ENCODE results near the gene HDAC4.

HDAC4 gene

DNA sequence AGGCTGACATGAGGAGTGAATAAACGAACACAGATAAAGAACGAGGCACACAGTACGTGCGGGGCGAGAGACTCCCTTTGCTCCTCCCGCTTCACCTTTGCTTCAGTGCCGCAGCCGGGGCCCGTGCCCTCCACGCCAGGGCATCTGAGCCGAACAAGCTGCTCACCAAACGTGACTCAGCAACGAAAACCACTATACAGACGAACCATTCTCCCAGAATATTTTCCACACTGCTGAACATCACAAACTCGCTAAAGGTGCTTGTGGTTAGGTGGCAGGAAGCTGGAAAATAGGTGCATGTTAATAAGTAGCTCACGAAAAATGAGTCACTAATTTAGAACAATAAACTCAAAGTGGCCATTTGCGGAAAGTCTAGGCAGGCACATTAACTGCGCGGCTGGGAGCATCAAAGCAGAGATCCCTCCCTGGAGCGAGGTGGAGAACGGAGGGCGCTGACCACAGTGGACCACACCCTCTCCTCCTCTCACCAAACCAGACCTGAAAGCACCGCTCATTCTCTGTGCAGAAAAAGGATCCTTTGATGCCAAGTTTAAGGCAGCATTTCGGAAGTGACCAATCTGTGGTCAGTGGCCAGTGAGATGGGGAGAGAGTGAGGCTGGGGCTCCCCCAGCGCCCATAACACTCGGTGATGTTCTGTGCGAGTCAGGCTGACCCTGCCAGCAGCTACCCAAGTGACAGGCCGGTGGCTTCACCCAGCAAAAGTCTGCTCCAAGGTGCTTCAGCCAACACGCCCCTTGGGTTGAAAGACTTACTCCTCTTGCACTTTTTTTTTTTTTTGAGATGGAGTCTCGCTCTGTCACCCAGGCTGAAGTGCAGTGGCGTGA is 153.2 kb downstream of the HDAC4 start:
- DNase-seq, result no peak

DNA sequence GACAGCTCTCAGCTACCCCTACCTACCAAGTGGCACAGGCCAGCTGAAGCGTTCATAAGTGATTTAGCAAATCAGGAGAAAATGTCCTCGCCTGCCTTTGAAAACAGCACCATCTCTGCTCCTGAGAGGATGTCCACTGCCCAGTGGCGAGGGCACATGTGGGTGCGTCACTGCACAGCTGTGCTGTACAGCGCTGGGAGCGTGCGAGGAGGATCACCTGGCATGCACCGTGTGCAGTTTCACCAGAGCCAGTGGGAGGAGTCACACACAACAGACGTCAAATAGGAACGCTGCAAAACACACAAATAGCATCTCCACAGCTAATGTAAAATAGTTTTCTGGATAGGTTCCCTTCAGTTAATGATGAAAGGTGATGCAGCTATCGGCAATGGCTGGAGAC is 154.1 kb downstream of the HDAC4 start:
- no peak for DNase-seq

DNA sequence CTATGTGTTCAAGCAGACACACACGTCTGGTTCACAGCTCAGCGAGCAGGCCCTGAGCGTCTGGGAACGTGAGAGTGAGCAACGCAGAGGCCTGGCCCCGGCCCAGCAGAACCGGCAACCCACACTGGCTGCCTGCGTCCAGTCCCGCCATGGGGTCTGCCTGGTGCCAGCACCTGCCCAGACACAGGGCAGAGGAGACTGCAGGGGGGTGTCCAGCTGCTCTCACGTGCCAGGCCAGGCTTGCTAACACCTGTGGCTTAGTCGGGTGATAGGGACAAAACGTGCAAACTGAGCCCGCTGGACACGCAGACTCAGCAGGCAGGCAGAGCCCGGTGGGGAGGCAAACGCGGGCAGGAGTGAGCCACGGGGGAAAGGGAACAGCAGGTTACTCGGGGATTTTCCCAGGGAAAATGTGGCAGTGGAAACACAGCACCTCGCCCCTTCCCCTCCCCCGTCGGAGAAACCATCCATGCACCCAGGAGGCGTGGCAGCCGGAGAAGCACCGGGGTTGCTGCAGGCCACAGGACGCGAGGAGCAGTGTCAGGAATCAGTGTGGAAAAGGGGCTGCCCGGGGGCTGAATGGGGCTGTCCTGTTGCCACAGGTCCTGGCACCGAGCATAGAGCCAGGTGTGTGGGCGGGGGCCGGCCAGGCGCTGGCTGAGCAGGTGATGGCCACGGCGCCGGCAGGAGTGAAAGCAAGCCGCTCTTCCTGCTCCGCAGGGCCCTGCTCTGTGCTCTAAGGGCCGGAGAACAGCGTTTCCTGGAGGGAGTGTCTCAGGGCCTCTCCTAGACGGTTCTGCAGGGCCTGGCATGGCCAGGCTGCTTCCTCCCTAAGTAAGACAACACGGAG is 154.7 kb downstream of the HDAC4 start:
- DNase-seq, result no peak

DNA sequence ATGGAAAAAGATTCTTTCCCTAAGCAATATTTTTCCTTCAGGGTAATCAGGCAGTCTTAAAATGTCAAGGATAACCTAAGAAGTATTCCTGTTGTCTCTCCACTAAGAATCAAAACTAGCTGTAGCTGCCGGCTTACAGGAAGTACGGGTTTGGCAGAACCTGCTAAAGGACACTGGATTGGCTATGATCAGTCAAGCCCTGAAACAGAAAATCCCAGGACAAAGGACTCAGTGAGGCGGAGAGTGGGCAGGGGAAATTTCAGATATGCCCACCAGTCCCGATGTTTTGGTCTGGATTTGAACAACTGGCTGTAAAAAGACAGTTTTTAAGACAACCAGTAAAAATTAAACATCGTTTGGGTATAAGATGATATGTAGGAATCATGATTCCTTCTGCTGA is 155.7 kb downstream of the HDAC4 start:
- DNase-seq, result no peak

DNA sequence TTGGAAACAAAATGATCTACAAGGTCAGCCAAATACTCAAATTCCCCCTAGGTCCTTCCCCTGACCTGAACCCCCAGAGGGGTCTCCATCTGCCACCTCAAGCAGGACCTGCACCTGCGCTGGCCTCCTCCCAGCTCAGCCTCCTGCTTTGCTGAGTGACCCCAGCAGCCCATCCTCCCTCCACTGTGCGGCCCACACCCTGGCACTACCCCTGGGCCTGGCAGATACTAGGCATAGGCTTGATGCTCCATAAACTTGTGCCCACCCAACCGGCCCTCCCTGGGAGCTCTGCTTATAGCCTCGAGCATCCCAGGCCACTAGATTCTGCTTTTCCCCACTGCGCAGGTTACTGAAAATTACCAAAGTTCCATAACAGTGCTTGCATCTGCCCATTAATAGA is 156.2 kb downstream of the HDAC4 start:
- DNase-seq, result no peak

DNA sequence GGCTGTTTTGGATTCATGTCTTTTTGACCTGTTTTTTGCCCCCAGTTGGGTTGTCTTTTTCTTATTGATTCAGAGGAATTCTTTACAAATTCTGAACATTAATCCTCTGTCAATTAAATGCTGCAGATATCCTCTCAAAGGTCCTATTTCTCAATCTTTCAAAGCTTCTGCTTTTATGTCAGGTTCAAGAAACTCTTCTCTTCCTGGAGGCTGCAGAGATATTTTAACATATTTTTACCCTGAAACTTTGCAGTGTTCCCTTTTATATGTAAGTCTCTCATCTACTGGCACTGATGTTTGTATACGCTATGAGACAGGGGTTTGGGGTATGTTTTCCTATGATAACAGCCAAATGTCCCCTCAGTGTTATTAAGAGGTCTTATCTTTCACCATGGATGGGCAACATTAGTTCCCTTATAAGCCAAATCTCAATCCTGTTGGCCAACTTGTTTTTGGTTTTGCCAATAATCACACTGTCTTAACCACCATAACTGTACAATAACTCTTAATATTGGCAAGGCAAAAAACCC is 159.3 kb downstream of the HDAC4 start:
- DNase-seq, result peak; percentile 7 to 11

DNA sequence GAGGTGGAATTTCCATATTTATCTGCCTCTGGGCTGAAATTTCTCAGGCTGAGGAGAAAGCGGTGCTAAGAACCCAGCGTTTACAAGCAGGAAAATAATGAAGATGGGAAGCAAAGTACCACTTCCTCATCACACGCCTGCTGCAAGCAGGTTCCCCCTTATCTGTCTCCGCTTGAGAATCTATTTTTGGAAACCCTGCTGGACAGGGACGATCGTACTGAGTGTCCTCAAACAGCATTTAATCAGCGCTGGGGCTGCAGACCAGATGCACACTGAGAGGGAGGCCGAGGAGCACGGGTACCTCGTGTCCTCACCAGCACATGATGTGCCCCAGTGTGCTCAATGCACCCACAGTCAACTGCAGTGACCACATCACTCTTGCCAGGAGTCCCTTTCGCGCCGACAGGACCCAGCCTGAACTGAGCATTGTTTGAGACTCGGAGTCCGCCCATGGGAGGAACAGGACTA is 160.4 kb downstream of the HDAC4 start:
- DNase-seq, result peak; percentile 43 to 54

DNA sequence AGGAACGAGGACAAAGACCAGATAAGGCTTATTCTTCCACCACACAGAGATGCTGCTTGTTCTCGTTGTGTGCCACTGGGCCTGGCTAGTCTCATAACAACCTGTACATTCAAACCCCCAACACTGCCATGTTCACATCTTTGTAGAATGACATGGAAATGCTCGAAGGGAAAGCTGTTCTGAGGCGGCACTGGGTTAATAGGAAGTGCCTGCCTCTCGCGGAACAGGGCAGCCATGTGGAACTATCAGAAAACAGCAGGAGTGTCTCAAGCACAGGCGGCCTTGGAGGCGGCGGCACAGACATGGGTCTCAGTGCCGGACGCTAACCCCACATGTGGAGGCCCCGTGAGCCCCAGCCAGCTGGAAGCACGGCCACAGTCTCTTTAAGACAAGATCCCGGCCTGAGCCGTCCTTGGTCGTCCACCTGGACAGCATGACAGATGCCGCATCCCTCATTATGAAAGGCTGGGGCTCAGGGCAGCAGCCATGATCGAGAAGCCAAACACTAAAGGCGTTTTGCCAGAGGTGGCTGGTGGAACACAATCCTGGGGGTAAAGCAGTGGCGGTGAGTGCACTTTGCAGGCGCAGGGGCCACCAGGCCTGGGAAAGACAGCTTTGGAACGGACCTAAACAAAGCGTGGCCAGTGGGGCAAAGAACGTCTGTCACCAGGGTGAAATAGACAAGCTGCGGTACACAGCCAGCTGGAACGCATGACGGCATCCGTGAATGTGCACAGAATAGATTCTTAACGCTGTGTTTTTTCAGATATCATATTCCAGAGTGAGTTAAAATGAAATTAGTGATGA is 161.0 kb downstream of the HDAC4 start:
- peak in 1 of 2 experiments; percentile 43 for DNase-seq

DNA sequence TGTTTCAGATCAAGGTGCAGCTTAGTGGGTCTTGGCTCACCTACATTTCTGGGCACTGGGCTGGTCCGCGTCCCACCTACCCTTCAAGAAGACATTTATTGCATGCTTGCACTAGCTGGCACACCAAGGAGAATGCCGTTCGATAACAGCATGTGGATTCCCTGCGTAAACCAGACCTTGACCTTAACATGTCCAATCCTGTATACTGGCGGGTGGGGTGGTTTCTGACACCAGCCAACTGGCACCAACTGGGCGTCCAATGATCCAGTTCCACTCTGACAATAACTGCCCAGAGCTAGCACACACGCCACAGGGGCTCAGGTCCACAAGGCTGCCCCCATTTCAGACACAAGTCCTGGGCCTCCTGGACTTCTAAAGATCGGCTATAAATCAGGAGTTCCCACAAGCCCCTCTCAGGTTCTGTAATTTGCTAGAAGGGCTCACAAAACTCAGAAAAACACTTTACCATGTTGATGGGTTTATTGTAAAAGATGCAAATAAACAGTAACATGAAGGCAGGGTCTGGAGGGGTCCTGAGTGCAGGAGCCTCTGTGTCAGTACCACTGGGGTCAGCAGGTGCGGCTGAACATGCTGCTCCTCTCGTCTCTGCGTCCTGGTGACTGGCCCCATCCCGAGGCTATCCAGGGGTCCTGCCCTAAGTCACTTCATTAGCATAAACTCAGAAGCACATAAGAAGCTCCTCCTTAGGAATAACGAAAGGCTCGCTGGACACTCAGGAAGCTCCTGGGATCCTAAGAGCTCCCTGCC is 161.8 kb downstream of the HDAC4 start:
- no peak for DNase-seq

DNA sequence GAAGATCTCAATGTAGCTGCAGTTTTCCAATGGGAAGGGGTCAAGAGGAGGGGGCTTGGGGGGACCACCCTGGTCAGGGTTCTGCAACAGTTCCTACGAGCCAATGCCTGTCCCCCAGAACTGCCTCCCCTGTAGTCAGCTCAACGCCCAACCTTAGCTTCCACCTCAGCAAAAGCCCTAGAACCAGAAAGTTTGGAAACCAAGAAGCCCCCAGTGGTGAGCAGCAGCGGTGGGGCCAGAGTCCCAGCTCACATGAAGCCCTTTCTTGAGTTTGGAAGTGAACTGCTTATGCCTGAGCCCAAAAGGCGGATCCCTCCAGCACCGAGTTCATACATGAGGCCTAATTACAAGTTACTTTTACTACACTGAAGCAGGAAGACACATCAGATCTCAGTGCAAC is 162.4 kb downstream of the HDAC4 start:
- no peak for DNase-seq

DNA sequence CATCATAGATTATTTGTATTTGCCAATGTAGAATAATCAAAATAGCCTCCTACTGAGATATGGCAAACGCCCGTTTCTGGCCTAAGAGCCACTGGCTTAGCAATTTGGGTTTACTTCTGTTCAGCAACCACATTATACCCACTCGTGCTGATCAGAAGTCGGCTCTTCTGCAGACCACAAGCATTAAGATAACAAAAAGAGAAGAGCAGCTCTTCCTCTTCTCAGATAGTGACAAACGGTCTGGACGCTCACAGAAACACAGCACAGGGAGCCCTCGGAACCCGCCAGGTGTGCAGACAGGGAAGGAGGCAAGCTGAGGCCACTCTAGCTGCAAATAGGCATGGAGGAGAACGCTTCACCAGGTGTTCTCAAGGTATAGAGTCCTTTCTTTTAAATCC is 164.0 kb downstream of the HDAC4 start:
- DNase-seq, result peak; percentile 19 to 29

DNA sequence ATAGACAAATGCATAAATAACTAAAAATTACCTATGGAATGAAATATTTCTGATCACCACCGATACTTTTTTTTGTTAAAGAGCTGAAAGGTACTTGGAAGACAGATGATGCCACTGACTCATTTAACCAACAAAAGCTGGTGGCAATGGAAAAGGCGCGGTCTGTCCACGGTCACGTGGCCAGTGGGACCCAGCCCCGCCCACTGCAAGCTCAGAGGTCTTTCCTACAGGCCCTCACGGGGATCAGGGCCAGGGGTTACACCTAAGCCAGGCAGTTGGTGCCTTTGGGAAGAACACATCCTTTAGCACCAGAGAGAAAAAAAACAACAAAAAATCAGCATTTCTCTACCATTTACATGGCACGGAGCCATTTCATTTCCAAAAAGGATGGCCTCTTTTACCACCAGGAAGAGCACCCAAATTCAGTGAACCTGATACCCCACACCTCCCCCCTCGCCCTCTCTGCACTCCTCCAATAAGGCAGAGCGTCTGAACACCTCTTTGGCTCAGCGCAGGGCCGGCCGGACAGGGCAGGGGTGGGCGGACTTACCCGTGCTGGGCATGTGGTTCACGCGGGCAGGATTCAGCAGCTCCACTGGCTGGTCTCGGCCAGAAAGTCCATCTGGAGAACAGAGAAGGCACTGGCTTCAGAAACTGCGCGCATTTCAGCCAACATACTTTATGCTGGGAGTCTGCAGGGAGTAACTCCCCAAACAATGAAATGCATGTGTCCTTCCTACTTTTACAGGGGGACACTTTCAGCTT is 164.6 kb downstream of the HDAC4 start:
- peak in 1 of 2 experiments; percentile 4 for DNase-seq

DNA sequence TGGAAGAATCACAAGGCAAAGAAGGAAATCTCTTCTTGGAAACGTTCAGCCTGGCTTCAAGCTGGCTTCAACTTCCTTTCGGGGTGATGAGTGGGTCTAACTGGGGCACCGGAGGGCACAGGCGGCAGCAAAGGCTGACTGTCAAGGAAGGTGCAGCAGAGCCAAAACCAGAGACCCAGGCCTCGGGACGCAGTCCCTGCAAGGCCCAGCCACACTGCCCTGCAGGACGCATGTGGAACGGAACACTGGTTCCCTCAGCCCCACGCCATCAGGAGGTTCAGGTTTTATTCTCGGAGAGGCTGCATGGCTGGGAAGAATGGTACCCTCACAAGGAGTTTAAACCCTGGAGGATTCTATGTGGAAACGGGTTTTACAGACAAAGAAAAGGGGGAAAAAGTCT is 165.5 kb downstream of the HDAC4 start:
- no peak for DNase-seq

DNA sequence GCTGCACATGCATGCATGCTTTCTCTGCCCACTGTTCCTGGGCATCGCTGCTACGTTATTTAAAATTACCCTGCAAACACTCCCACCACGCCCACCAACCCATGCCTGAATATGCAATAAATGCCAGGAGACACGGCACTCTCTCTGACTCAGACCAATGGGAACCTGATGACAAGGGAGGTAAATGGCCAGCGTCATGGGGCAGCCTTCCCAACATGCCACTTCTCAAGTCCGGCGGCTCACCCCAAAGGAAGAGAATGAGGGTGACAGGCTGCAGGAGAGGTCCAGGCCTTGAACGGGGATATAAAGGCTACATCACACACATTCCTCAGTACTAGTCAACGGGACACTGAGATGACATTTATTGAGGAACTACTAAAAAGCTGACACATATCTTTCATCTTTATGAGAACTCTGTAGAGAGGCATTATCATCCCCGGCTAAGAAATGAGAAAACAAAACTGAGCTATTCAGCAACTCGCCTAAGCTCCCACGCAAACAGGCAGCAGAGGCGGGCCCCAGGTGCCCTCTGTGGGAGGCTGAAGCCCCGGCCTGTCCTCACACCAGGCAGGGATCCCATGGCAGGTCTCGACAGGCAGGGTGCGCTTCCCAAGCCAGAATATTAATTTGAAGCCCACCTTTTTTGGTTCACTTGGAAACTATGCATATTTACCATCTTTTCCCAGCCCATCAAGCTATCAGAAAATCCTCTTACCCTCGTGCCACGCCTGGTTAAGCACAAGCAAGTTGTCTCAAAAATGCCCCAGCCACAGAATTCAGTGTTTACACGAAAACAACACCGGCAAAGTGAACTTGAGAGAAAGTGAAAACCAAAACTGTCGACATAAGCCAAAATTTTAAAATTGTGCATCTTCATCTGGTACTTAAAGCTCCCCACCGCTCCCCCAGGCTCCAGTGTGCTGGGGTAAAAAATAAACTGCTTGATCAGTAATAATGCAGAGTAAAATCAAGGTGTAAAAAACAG is 166.3 kb downstream of the HDAC4 start:
- no peak for DNase-seq

DNA sequence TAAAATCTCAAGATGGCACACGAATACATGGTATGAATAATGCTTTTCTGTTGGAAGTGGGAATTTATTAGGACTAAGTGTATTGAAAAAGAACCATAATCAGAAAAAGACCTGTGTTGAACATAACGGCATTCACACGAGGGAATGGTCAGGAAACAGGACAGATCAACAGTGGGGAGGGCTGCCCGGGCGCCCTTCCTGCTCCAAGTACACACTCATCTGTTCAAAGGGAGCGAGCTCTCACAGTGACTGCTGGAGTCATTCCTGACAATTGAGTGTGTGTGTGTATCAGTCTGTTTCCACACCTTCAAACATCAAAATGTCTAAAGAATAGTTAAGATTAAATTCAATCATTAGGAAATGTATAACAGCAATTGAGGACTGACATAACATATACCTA is 167.2 kb downstream of the HDAC4 start:
- DNase-seq, result no peak

DNA sequence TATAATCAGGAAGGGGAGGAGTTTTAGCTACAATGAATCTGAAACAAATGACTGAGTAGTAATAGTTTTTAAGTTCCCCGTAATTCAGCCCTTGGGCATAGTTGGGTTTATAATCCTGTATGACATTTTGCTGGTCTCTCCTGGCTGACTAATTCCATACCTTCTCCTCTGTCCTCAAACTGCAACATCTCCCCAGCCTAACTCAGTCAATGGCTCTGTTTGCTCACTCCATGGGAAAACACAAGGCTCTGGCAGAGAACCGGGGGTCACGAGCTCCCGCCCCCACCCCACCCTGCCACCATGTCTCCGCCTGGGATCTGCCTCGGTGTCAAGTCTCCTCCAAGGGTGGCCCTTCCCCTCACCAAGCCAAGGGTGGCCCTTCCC is 168.6 kb downstream of the HDAC4 start:
- DNase-seq, result no peak

DNA sequence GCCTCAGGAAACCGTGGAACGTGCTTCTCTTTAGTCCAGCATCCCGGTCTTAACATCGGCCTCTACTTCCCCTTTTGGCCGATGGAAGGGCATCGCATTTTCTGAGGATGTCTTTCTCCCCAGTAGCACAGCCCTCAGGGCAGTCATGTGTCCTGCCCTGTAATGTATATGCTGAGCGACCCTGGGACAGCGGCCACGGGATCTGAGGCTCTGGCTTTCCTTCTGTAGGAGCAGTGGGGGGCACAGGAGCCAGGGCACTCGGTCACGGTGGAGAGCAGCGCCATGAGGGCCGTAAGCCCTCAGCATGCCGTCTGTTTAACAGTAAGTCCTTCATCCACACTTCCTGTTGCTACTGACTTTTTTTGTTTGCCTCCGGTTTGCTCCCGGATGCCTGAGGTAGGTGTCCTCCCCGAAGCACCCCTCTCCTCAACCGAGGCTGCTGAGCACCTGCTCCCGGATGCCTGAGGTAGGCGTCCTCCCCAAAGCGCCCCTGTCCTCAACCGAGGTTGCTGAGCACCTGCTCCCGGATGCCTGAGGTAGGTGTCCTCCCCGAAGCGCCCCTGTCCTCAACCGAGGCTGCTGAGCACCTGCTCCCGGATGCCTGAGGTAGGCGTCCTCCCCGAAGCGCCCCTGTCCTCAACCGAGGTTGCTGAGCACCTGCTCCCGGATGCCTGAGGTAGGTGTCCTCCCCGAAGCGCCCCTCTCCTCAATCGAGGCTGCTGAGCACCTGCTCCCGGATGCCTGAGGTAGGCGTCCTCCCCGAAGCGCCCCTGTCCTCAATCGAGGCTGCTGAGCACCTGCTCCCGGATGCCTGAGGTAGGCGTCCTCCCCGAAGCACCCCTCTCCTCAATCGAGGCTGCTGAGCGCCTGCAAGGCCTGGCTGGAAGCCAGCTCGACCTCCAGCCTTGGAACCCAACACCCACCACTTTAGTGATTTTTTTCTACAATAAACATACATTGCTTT is 169.3 kb downstream of the HDAC4 start:
- DNase-seq, result peak in 1 of 2 experiments; percentile 22

DNA sequence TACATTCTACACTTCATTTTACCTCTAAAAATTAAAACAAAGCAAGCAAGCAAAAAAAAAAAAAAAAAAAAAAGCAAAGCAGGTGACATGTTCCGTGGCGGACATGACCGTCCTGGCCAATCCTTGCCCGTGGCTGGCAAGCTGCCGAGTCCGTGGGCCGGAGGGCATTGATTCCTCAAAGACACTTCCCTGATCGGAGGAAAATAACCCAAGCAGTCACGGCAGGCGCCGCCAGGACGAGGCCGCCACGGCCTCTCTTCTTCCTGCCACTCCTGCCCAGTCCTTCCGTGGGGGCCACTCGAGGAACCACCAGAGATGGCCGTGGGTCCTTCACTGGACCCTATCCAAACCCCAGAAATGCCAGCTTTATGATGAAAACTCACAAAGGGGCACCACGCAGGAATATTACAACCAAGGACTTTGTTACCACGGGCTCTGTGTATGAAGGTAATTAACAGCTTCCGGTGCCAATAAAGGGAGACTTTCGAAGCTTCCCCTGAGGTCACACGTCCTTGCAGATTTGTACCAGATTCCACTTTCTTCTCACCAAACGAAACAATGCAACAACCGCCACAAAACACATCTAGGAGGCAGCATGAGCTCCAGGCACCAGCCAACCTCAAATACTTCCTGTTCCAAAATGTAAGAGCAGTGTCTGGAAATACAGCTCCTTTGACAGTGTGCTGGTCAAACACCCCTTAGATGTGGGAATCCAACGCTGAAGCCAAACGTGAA is 170.3 kb downstream of the HDAC4 start:
- DNase-seq, result peak; percentile 46 to 67

All from Kasumi-1 (cell line).